KBM-7 (cell line): ENCODE data around the gene TMEM176B.
A peak's percentile ranks its signal among the peaks of the same experiment; 100 is the strongest.
"Not testable (repeated sequence)": the region's sequence is repeated elsewhere in the genome, so short reads cannot be mapped to it uniquely, and the experiment has no call there.

ENCODE experiments used
- DNase-seq: peaks from one replicate; pipeline ENCODE4 v3.0.0-alpha.2; 2015
- in situ Hi-C: fragments of 300-500 bp; cut with MboI; formaldehyde crosslinking; loops from 2 replicates; pipeline ENCODE4 v1.14.3; 2020; ENCODE audit warnings: low sequenced_read_pairs, low pct_unique_long_range_greater_than_20kb, mixed read lengths

TMEM176B gene

GRCh38 chr7:150799156-150799555 lies 1.0 kb downstream of the TMEM176B start:
- in situ Hi-C loops, result no loop called here
- no peak for DNase-seq

DNA sequence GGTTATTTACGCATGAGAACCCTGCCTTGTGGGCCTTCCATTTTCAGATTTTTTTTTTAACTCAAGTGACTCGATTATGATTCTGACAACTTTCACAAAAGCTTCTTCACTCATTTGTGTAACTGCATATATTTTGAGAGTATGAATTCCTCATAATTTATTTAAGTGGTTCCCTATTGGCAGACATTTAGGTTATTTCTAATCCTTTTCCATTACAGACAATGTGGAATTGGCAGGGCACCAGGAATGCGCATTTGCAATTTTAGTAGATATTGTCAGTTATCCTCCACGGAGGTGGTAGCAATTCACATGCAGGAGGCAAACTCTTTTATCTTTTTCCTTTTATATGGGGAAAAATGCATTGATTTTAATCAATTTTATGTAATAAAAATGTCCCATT lies 2.5 kb downstream of the TMEM176B start:
- DNase-seq, result no peak
- in situ Hi-C loops, result no loop called here

- in situ Hi-C loops, result no loop called here
- no peak for DNase-seq
Measured at GRCh38 chr7:150793569-150794238, 6.5 kb downstream of the TMEM176B start.

- in situ Hi-C loops, result no loop called here
- DNase-seq, result no peak
Measured at GRCh38 chr7:150791746-150792452, 8.3 kb downstream of the TMEM176B start.

- DNase-seq, result no peak
- in situ Hi-C loops, result no loop called here
Measured at GRCh38 chr7:150791304-150791703, 8.9 kb downstream of the TMEM176B start.

GRCh38 chr7:150790416-150791075 lies 9.6 kb downstream of the TMEM176B start:
- no peak for DNase-seq
- in situ Hi-C loops, result no loop called here

- no peak for DNase-seq
- in situ Hi-C loops, result no loop called here
Measured at GRCh38 chr7:150788474-150789269, 11.5 kb downstream of the TMEM176B start.

DNA sequence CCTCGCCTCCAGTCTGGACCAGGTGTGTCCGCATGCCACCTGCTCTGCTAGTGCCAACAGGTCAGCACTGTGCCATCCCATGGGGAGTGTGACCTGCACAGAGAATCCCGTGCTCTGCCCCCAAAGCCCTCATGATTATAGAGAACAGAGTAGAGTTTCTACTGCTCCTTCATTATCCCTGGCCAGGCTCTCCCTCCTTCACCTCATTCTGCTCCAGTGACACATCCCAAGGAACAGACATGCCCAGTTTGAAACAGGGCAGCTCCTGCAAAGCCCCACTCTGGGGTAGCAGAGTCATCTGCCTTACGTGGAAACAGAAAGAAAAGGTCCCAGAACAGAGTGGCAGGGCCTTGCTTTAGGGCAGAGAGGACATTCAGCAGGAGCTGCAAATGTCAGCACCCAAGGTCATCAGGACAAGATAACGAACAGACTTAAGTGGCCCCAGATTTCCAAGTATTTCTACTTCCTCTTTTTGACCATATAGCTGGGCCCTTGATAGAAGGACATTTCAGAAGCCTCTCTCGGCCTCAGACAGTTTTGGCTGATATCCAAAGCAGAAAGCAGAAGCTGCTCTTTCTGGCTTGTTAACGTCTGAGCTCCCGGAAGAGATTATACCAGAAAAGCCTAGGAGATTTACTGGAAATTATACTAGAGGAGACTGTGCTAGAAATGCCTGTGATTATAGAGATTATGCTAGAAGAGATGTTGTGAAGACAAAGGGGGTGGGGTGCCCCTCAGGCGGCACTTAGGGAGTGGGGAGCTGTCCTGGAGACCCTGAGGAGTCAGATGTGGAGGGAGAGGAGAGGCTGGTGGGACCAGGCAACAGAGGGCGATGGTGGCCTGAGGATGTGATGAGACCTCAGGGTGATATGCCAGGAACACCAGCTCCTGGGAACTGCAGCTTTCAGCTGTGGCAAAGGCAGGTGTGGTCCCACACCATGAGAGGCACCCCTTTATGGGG lies 12.6 kb downstream of the TMEM176B start:
- peak; percentile 93 for DNase-seq
- in situ Hi-C loops, result no loop called here

DNA sequence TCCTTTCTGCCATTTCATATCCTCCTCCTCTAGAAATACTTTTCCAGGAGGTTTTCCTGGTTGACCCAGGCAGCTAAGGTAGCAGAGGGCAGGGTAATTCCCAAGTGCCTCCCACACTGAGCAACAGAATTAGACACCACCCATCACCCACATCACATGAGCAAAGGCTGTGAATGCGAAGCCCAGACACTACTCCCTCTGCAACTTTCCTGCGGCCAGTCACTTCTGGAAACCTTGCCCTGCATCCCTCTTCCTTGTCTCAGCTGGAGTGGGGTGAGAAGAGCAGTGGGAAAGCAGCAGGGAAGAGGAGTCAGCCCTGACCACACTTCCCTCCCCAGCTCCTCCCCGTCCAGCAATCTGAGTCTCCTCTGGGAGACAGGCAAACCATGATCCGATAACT lies 15.2 kb downstream of the TMEM176B start:
- DNase-seq, result no peak
- in situ Hi-C loops, result no loop called here

- DNase-seq, result no peak
- in situ Hi-C loops, result no loop called here
Measured at GRCh38 chr7:150784120-150784736, 15.9 kb downstream of the TMEM176B start.

DNA sequence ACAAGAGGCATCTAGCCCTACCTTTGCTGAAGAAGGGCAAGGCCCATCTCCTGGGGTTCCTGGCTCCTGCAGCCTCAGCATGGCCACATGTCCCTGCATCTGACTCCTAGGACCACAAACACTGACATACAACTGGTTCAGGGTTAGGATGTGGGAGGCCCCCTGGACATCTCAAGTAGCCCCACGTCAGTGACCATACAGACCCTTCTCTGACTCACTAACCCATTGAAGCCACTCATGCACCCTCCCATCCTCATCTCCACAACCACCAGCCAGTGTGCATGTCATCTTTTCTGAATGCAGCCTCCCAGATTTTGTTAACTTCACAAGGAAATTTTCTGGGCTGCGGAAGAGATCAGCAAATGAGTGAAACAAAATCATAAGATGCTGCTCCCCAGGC lies 18.2 kb downstream of the TMEM176B start:
- in situ Hi-C loops, result no loop called here

DNA sequence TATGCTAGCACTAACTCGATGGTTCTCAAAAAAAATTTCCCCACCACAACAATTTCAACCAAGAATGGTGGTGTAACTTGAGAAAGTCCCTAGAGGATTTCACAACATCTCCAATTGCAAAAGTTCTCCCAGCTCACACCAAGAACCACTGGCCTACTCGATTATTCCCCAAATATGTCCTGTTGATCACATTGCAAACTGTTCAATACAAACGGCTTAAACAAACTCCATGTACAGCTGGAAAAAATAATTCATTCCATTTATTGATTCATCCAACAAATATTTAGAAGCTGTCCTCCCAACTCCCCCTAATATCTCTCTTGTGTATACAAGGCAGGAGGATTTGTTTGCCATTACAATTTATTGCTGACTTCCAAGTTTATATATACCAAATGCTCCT lies 19.1 kb downstream of the TMEM176B start:
- in situ Hi-C loops, result no loop called here
- DNase-seq, result no peak

More for the DNA sequence above, 18.2 kb downstream of the TMEM176B start:
- DNase-seq, result no peak

GRCh38 chr7:150780292-150780691 lies 19.9 kb downstream of the TMEM176B start:
- in situ Hi-C loops, result no loop called here
- DNase-seq, result no peak

DNA sequence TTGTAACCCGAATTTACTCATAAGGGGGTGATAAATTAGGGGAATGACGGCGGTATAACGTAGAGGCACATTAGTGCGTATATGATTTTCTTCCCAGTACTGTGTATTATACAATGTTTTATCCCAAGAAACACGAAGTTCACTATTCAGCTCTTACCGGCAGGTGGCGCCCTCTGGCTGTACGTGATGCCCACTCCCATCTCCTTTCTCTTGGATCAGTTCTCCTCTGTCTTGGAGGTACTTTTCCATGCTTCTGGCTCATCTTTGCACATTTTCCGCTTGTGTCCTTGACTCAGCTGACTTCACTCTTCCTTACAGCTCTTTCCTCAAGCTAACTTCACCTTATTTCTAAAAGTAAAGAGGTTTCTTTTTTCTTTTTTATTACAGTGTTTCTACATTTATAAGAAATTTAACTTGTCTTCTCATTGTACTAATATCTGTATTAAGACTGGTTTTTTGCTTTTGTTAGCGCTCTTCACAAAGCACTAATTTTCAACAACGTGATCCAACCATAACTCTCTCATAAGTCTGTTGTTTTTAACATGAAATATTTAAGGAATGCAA lies 21.3 kb downstream of the TMEM176B start:
- in situ Hi-C loops, result no loop called here
- DNase-seq, result peak; percentile 79

DNA sequence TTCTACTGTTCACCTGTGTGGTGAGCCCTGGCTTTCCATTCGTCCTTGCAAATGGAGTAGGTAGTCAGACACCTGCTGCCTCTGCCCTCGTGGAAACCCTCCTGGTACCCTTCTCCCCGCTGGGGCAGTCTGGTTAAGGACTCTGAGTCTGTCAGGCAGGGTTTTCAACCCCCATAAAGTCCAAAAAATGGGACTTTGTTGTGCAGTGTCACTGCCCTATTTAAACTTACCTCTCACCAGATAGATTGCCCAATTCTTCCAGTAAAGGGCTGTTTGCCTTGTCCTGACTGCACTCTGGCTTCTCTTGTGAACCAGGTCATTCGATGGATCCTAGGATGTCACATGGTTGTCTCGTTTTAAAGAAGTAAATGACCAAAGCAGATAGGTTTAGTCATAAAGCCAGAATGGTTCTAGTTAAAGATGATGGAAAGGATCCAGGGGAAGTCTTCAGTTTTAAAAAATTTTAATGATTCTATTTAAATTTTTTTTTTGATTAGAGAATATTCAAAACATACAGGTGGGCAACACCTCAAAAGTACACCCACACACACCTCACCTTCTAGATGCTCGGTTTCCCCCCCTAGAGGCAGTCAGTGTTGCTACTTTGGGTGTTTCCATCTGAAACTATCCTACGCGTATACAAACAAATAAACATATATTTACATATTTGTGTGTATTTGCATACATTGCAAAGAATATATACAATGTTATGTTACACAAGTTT lies 22.0 kb downstream of the TMEM176B start:
- DNase-seq, result no peak
- in situ Hi-C loops, result no loop called here

DNA sequence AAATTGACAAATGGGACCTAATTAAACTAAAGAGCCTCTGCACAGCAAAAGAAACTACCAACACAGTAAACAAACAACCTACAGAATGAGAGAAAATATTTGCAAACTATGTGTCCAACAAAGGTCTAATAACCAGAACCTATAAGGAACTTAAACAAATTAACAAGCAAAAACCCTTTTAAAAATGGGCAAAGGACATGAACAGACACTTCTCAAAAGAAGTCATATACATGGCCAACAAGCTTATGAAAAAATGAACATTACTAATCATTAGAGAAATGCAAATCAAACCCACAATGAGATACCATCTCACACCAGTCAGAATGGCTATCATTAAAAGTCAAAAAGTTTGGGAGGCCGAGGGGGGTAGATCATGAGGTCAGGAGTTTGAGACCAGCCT lies 26.0 kb downstream of the TMEM176B start:
- in situ Hi-C loops, DNase-seq: not testable (repeated sequence)

GRCh38 chr7:150769768-150770167 lies 30.4 kb downstream of the TMEM176B start:
- in situ Hi-C loops, result no loop called here
- DNase-seq, result no peak
